GM19025 (cell line): Measurements from ENCODE around the gene SNRPF.
"Not testable (repeated sequence)": the region's sequence is repeated elsewhere in the genome, so short reads cannot be mapped to it uniquely, and the experiment has no call there.

Experiments
- ATAC-seq: cut with Tn5 transposase; IDR thresholded peaks from one replicate; pipeline ENCODE4 v1.9.1; 2021; ENCODE audit warnings: mild to moderate bottlenecking, low read depth, moderate library complexity; ENCODE audit not compliant: unreplicated experiment

The SNRPF gene

DNA sequence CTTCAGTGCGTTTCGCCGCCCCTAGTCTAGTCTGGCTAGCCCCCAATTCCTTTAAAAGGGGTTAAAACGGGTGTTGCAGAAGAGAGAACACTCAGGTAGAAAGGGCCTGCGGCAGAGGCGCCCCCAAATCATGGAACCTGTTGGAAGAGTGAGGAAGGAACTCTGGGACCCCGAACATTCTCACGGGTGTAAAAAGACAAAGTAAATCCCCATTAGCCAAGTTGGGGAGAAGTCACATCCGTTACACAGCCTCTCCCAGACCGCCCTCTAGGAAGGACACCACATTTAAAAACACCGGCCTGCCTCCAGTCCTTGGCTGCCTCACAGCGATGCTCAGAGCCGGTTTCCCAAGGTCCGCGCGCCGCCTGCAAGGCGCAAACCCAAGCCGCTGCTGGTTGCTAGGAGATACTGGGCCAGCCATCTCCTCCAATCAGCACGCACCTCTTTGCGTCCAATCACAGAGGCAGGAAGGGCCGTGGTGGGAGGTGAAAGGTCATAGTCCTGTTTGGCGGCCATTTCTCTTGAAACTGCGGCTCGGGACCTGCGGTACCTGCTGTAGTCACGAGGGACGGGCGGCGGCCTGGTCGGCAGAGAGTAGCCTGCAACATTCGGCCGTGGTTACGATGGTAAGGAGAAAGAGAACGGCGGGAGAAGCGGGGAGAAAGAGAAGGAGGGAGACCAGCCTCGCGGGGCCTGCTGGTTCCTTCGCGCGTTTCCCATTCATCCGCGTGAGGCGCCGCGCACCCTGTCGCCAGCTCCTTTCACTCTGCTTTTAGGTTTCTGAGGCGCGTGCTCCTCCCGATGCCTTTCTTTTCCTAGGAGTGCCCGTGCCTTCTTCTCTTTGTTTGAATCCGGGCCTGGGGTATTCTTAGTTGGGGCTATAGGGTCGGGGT is at the start of gene SNRPF:
Gene SNRPF, plus strand, starts transcription at position 502 of the 893 bp plus-strand sequence. Its CDS starts 122 bp downstream, at position 624.
- ATAC-seq = peak; percentile 100

DNA sequence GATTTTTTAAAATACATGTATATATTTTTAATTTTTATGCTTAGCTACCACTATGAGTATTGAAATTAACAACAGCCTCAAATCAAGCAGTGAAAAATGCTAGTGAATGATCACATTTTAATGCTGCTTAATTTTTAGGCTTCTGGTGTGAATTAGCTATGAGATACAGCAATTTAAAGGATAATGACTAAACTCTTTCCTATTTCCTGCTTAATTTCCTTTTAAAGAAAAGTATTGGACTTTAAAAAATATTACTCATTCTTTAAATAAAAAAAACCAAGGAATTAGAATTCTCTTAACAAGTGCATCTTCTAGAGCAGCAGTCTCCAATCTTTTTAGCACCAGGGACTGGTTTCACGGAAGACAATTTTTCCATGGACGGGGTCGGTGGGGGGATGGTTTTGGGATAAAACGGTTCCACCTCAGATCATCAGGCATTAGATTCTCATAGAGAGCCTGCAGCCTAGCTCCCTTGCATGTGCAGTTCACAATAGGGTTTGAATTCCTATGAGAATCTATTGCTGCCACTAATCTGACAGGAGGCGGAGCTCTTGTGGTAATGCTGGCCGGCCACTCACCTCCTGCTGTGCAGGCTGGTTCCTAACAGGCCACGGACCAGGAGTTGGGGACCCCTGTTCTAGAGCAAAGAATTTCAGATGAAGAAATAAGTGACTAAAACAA is 49.6 kb upstream of the SNRPF start:
- no peak for ATAC-seq

- no peak for ATAC-seq
Measured at GRCh38 chr12:95810411-95810810, 48.3 kb upstream of the SNRPF start.

DNA sequence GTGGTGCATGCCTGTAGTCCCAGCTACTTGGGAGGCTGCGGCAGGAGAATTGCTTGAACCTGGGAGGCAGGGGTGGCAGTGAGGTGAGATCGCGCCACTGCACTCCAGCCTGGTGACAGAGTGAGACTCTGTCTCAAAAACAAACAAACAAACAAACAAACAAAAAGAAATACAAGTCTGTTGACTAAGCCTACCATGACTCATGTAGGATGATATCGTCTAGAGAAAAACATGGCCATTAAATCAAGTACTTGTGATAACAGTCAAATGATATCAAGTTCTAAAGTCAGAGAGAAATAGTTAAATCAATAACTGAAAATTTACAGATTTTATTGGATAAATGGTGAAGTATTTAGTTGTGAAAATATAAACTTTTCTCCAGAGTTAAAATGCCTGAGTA is 46.6 kb upstream of the SNRPF start:
- ATAC-seq = not testable (repeated sequence)

GRCh38 chr12:95815632-95816212 is 43.0 kb upstream of the SNRPF start:
- no peak for ATAC-seq

DNA sequence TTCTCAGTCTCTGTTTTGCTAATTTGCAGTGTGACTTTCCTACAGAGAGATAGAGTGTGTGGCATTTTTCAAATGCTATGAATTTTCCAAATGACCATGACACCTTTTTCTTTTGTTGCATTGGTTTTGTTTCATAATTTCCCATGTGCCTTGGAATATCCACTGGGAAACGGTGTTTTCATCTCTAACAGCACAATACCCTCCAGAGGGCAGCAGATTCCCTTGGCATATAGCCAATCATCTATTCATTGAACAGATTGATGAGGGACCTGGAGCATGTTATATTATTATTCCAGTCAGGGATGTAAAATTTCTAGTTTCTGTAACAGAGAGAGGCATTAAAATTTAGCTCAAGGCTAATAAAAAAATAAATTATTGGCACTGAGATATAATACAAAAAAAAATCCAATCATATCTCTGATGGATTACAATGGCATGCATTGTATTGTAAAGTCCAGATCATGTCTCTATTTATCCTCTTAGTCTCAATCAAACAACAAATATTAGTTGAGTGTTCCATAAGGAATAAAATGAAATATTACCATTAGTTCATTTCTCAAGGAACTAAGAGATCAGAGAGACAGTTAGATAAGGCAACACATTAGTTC is 38.6 kb upstream of the SNRPF start:
- ATAC-seq = no peak

GRCh38 chr12:95829395-95829794 is 29.4 kb upstream of the SNRPF start:
- ATAC-seq = no peak

- no peak for ATAC-seq
Measured at GRCh38 chr12:95830335-95831089, 28.2 kb upstream of the SNRPF start.

DNA sequence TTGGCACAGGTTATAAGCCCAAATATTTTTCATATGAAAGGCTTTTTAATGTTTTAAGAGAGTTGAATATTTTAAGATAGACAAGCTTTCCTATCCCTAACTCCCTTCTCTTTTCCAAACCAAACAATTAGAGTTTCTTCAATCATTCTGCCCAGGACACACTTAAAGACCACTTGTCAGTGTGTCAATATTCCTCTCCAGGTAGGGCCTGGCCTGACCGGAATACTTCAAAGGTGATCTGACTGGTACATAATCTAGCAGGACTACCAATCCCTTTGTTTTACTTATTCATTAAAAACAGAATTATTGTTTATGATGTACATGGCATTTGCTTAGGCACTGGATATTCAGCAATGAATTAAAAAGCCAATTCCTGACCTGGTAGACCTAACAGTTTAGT is 24.2 kb upstream of the SNRPF start:
- ATAC-seq = no peak

DNA sequence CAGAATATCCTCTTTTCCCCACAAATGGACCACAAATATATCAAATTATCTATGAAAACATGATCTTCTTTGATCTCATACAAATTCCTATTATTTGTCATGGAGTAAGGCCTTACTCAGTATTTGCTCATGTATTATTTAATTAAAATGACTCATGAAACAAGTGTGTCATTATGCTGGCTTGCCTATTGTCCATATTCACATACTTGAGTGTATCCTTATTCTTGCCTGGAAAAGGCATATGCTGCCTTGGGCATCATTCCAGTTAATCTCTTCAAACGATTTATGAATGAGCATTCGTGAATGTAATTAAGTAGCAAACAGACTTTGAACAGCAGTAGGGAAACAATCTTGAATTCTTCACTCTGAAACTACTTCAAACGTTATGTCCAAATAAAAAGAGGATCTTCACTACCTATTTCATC is 22.6 kb upstream of the SNRPF start:
- no peak for ATAC-seq

- ATAC-seq = no peak
Measured at GRCh38 chr12:95836630-95837239, 22.0 kb upstream of the SNRPF start.

DNA sequence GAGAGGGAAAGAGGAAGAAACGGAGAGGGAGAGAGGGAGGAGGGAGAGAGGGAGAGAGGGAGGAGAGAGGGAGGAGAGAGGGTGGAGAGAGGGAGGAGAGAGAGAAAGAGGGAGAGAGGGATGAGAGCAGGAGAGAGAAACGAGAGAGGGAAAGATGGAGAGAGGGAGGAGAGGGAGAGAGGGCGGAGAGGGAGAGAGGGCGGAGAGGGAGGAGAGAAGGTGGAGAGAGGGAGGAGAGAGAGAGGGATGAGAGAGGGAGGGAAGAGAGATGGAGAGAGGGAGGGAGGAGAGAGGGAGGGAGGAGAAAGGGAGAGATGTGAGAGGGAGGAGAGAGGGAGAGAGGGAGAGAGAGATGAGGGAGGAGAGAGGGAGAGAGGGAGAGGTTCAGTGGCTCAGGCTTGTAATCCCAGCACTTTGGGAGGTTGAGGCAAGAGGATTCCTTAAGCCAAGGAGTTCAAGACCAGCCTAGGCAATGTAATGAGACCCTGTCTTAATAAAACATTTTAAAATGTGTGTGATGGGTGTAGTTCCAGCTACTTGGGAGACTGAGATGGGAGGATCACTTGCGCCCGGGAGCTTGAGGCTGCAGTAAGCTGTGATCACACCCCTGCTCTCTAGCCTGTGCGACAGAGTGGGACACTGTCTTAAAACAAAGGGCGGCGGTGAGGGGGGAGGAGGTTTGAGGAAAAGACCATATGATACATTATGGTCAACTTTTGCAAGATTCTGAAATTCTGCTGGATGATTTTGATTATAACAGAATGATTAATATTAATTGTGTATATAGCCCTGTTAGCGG is 21.3 kb upstream of the SNRPF start:
- ATAC-seq = no peak

GRCh38 chr12:95838125-95838524 is 20.6 kb upstream of the SNRPF start:
- ATAC-seq = no peak

DNA sequence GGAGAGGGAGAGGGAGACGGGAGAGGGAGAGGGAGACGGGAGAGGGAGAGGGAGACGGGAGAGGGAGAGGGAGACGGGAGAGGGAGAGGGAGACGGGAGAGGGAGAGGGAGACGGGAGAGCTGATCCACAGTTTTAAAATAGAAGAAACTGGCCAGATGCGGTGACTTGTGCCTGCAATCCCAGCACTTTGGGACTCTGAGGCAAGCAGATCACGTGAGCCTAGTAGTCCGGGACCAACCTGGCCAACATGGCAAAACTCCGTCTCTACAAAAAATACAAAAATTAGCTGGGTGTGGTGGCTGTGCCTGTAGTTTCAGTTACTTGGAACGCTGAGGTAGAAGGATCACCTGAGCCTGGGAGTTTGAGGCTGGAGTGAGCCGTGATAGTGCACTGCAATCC is 16.3 kb upstream of the SNRPF start:
- not testable (repeated sequence) for ATAC-seq

GRCh38 chr12:95848575-95849388 is 10.0 kb upstream of the SNRPF start:
- no peak for ATAC-seq

- no peak for ATAC-seq
Measured at GRCh38 chr12:95851606-95852005, 7.1 kb upstream of the SNRPF start.

DNA sequence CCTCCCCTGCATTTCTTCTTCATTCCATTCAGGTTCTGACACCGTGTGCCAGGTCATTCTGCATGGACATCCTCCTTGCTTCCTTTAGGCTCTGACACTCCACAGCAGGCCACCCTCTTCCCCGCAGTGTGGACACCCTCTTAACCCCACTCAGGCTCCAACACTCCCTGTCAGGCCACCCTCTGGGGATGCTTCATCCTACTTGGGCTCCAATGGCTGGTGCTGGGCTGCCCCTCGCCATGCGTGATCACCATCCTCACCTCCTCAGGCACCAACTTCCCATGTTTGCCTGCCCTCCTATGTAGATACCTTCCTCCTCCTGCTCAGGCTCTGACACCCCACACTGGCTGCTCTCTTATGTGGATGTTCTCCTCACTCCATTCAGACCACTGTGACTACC is 6.6 kb upstream of the SNRPF start:
- no peak for ATAC-seq

DNA sequence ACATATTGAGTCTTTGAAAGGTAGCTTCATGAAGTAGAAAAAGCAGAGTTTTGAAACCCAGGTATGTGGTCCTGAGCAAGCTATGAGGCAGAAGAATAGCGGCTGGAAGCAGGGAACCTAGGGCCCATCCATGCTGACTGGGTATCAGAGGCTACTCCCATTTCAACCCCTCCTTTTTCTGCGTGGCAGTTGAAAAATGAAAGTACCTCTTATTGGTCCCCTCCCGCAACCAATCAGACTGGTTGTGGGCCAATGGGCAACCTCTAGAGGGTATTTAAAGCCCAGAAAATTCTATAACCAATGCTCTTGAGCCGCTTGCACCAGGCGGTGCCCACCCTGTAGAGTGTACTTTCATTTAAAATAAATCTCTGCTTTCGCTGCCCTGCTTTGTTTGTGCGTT is 1.6 kb upstream of the SNRPF start:
- ATAC-seq = no peak
